Measurements from ENCODE around the gene GRK4.
A peak's percentile ranks its signal among the peaks of the same experiment; 100 is the strongest.
"Not testable (repeated sequence)": the region's sequence is repeated elsewhere in the genome, so short reads cannot be mapped to it uniquely, and the experiment has no call there.

Gene GRK4

DNA sequence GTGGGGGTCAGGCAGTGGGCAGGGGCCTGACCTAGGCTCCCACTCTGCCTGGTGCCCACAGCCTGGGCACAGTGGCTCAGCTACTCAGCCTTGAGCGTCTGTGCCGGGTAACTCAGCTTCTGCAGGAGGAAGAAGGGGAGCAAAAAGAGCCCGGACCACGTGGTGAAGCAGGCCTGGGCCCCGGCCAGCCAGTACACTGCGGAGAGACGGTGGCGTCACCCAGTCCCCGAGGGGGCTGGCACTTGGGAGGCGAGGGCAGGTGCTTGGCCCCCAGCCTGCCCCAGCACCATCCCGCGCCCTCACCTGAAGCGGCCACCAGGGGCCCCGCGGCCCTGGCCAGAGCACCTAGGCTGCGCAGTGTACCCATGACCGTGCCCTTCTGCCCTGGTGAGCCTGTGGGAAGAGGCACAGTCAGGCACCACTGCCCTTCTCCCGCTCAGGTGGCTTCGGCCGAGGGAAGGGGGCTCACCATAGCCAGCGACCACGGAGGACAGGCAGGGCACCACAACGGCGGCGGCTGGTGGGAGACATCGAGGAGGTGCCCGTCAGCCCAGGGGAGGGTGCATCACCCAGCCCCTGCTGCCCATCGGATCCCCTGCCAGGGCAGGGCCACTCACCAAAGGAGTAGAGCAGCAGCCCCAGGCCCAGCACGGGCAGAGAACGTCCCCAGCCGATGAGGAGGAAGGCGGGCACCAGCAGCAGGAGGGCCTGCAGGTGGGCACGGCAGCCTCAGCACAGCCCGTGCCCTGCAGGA is 32.4 kb upstream of the GRK4 start:
- no peak for DNase-seq (ENCODE audit: low spot score)

DNA sequence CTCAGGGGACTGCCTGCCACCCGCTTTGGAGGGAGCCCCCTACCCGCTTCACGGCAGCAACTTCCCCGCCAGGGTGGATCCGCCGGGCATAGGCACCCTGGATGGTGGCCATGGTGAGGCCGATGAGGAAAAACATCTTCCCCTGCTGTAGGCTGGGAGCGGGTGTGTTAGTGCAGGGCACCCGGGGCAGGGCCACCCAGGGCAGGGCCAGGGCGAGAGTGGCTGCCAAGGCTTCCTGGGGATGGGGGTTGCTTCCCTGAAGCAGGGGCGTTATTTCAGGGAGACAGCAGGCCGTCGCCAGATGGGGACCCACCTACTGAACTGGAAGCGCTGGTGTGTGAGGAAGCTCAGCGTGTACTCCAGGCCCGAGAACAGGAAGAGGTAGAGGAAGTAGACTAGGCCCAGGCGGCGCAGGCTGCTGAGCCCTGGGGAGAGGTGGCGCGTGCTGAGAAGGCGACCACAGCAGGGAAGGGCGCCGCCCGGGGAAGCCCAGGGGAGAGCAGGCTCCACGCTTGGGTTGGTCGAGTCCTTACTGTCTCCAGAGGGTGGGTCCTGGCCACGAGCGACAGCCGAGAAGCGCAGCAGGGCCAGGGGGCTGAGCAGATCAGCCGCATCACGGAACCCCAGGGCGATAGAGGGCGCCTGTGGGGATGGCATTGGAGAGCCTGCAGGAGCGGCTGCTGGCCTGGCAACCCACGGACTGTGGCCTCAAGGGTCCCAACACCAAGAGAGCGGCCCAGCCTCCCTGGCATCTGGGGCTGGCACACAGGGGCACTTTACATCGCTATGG is 31.7 kb upstream of the GRK4 start:
- DNase-seq (ENCODE audit: low spot score), result peak; percentile 82

DNA sequence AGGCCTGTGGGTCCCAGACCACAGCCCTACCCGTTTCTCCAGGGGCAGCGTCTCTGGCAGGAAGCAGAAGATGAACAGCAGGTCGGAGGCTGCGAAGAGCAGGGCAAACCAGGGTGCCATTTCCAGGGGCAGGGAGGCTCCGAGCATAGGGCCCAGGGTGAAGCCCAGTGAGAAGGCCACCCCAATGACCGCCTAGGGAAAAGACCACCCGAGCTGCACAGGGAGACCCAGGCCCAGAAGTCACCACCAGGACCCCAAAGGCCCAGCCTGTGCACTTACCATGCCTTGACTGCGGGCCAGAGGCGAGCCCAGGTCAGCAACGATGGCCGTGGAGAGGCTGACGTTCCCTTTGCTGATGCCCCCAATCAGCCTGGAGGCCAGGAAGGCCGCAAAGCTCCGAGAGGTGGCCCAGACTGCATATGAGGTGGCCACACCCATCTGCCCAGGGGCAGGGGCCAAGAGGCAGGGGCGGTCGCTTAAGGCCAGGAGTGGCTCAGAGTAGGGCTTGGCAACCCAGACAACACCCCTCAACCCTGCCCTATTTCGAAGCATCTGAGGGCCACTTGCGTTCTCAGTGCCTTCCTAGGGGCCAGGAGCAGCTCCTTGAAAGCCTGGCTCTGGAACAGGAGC is 30.9 kb upstream of the GRK4 start:
- no peak for DNase-seq (ENCODE audit: low spot score)

DNA sequence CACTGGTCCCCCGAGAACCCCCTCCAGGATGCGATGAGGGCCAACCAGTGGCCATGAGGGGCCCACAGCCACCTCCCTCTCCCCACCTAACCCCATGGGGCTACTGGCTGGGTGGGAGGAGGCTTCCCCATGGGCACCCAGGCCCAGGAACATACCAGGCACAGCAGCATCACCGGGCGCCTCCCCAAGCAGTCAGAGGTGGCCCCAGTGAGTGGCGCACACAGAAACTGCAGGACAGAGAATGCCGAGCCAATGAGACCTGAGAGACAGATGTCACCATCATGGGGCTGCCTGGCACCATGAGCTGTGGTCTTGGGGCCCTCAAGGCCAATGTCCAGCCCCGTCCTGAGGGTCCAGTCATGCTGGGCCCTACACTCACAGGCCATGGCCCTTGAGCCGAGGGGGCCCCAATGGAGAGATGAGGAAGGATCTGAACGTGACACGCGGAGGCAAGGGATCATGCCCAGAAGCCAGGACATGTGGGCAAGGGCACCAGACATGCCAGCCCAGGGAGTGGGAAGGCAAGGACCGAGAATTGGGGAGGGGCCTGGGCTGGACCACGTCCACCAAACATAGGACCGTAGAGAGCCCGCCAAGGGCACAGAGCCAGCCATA is 30.3 kb upstream of the GRK4 start:
- DNase-seq (ENCODE audit: low spot score), result peak; percentile 34

DNA sequence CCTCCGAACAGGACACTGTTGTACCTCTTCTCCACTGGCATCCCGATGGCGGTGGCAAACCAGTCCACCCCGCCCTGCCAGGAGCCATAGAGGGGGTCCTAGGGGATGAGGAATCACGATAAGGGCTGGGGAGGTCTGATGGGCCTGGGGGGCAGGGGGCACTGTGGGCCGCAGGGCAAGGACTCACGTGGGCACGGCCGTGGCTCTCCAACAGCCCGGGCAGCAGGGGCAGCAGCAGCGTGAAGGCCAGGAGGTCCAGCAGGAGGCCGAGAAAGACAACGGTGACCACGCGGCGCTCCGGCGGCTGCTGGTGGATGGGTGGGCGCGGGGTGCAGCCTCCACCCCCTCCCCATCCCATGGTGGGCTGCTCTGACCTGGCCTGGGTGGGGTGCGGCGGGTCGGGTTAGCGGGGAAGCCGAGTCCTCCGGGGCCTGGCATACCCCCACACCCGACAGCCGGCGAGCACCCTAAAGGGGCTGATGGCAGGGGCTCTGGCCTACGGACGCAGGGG is 29.8 kb upstream of the GRK4 start:
- DNase-seq (ENCODE audit: low spot score), result no peak

DNA sequence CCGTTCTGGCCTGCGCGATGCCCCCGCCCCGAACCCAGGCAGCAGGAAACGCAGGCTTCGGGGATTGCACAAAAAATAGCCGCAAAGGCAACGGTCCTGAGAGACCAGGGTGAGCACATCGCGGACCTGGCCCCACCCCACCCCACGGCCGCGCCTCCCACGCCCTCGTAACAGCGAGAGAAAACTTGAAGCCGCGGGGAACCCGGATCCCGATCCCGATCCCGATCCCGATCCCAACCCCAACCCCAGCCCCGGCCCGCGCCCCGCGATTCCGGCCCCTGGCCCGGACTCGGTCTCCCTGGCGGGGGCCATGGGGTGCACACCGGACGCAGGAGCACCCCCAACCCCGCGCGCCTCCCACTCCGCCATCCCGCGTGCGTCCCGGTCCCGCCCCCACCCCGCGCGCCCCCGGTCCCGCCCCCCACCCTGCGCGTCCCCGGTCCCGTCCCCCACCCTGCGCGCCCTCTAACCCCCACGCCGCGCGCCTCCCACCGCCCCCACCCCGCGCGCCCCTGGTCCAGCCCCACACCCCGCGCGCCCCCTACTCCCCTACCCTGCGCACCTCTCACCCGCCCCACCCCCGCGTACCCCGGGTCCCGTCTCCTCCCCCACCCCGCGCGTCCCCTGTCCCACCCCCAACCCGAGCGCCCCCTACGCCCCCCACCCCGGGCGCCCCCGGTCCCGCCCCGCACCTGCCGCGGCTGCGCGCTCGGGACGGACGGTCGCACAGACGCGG is 29.1 kb upstream of the GRK4 start:
- no peak for DNase-seq (ENCODE audit: low spot score)

DNA sequence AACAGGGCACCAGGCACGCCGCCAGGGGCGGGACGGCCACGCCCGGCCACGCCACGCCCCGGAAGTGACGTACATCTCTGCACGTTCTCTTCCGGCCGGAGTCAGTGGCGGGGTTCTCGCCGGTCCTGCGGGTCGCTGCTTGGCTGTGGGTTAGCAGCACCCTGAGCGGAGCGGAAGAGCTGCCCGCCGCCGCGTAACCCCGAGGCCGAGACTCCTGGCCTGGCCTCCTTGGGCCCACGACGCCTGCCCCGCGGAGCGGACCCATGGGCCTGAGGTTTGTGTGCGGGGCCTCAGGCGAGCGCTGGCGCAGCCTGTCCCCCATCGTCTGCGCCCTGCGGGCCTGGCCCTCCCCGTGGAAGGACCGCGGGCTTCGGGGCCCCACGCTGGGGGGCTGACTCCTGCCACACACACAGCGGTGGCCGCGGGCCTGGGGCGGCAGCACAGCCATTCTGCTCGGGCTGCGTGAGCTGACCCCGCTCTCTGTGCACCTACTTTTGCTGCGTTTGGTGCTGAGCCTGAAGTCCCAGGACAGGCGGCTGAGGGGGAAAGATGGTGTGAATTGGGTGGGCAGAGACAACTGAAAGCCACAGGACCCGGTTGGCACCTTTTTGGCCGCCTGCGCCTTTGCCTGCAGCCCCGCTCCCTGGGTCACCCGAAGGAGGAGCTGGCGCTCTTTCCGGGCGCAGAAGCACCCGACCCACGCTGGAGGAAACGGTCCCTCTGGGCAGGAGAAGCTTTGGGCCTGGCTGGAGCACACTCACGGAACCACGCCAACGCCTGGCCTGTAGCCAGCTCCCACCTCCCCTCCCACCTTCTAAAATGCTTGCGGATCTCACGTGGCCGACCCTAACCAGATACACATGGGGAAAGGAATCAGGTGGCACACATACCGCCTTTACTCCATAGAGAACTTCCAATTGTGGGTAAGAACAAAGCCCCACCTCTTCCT is 28.3 kb upstream of the GRK4 start:
- peak; percentile 95 for DNase-seq (ENCODE audit: low spot score)

DNA sequence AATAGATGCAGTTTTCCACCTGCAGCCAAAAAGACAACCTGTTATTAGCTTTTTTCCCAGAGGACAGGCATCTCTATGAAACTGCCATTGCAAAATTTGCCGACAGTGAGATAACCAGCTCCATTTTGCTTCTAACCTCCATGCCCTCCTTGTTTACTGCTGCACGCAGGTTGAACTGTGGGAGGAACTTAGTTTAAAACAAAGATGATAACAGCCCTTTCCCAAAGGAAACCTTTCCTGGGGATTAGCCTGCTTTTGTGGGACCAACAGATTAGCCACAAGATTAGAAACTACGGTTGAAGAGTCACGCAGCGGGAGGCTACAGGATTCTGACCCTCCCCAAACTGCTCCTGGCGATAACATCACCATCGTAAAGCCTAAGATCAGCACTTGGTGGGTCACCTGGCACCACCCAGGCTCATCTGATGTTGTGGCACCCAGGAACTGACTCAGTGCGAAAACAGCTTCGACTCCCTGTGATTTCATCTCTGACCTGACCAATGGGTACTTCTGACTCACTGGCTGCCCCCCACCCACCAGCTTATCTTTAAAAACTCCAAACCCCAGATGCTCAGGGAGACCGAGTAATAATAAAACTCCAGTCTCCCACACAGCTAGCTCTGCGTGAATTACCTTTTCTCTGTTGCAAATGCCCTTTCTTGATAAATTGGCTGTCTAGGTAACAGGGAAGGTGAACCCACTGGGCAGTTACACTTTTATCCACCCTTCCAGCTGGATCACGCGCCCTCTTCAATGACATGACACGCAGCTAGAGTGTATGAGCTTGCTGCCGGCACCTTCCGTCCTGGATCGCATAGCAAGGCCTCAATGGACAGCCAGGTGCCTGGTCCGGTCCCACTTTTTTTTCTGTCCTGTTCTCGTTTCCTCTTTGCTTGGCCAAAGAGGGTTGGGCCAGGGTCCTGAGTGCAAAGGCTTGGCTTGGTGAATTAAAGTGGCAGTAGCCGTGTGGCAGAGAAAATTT is 27.3 kb upstream of the GRK4 start:
- DNase-seq (ENCODE audit: low spot score), result peak; percentile 46

DNA sequence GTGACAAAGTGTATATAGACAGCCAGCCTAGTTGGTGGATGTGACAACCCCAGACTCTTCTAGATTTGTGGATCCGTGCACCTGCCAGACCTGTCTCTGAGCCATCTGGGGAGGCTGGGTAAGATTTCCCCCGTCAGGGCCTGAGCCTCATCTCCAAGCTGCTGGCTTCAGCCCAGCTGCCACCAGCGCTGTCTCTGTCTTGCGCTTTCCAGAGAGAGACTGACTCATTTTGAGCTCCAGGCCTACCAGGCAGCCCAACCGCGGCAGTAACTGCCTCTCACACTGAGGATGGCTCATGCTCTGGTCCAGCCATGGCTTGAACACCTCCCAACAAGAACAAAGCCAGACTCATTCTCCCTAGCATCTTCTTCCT is 26.6 kb upstream of the GRK4 start:
- DNase-seq (ENCODE audit: low spot score), result peak; percentile 64

DNA sequence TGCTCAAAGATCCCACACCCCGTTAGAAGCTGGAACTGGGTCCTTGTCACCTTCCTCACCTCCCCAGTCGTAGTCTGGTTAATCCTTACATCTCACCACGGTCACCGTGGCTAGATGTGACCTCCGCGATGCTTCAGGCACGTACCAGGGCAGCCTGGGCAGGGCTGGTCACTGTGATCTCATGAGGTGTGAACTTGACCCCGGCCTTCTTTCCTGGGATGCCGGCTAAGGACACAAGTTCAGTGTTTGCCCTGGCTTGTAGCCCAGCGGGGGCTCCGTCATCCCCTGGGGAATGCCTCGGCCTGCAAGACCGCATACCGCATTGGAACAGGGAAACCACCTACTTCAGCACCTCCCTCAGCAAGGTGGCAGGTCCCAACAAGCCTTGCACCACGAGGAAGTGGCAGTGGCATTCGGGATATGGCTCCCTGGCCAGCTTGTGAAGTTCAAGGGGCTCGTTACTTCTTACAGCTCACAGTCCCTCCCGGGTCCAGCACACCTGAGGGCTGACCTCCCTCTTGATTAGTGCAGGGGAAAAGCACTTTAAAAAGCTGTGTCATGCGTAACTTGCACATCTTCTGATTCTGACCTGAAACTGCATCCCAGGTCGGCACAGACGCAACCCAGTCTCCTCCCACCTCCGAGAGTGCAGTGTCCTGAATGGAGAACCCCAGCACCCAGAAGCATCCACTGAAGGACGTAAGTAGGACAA is 26.1 kb upstream of the GRK4 start:
- DNase-seq (ENCODE audit: low spot score), result no peak

DNA sequence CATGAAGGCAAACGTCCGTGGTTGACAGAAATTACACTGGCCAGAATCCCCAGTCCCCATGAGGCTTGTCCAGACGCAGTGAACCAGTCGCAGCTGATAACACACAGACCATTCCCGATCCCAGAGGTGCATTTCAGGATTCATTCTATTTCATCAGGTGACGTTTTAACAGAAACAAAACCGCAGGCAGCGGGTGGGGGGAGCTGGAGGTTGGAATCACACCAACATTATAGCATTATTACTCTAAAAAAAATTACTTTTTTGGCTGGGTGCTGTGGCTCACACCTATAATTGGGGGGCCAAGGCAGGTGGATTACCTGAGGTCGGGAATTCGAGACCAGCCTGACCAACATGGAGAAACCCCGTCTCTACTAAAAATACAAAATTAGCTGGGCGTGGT is 25.4 kb upstream of the GRK4 start:
- no peak for DNase-seq (ENCODE audit: low spot score)

DNA sequence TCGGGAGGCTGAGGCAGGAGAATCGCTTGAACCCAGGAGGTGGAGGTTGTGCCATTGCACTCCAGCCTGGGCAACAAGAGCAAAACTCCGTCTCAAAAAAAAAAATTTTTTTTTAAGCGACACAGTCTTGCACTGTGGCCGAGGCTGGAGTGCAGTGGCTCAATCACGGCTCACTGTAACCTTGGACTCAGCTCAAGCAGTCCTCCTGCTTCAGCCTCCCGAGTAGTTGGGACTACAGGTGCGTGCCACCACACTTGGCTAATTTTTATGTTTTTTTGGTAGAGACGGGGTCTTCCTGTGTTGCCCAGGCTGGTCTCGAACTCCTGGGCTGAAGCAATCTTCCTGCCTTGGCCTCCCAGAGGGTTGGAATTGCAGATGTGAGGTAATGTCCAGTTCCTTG is 25.0 kb upstream of the GRK4 start:
- DNase-seq (ENCODE audit: low spot score), result not testable (repeated sequence)

DNA sequence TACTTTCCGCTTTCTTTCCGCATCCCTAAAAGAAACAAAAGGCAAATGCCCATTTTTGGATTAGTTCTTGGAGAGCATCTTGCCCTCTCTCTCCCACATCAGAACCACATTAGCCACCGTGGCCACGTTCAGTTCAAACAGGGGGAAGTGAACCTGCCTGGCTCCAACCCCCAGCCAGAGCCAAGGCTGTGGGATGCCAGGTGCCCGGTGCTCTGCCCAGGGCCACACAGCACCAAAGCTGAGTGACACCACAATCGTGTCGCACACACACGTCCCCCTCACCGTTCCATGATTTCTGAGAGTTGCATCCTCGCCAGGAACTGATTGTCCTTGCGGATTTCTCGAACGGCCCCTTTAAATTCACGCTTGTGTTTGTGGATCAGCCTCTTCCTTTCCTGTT is 24.5 kb upstream of the GRK4 start:
- no peak for DNase-seq (ENCODE audit: low spot score)

DNA sequence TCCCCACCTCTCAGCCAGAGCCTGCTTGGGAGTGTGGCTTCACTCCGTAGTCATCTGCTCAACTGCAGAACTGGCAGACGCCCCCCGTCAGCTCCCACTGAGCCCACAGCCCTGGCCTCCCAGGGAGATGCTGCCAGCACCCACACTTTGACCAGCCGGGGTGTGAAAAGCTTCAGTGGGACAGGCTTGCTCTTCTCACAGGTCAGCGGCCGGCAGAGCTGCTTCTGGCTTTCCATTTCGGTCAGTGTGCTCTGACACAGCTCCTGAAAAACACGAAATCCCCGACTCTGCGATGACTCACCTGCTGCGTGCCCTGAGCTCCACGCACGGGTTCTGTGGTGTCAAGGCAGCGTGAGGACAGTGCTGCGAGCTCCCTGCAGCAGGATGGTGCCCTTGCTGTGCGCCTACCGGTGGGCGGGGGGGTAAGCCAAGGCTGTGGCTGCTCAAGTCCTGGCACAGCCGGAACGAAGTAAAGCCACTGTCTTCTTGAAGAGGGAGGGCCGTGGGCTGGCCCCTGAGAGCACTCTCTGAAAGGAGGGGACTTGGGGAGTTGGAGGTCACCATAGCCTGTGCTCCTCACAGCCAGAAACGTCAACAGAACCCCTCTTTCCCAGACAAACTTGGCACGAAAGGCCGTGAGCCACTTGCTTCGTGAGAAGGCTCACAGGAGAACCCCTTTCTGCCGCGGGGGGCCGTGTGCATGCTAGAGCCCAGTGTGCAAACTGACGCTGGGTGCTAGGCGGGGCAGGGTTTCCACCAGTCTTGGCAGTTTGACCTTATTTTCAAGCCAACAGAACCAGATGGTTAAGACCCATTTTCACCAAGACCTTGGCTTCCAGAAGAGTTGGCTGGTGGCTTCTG is 23.8 kb upstream of the GRK4 start:
- DNase-seq (ENCODE audit: low spot score), result no peak

DNA sequence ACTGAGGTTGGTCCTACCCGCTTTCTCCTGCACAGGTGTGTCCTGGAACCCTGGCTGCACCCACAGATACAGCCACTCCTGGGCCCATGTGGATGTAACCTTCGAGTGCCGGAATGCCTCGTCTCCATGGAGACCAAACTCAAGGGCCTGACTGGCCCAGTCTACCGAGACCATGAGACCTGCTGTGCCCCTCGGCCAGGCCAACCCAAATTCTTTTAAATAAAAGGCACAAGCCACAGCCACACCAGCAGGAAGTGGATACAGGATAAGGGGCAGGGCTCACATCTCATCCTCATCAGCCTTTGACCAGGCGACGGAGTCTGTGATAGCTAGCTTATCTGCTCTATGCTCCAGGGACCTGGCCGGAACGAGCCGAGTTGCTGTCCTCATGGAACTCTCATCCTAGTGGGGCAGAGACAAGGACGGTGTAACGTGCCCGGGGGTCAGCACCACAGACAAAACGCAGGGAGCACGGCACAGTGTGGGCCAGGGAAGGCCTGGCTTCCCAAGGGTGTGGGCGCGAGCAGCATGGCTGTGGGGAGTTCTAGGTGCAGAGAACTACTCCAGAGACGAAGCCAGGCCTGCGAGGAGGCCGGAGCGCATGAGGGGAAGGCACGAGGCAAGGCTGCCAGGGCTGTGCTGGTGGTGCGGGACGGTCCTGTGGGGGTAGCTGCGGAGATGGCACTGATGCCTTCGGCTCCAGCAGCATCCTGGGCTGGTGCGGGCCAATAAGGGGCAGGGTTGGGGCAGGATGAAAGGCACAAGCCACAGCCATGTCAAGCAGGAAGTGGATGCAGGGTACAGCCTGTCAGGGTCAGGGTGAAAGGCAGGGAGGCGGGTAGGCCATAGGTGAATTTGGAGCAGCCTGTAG is 22.9 kb upstream of the GRK4 start:
- DNase-seq (ENCODE audit: low spot score), result no peak

DNA sequence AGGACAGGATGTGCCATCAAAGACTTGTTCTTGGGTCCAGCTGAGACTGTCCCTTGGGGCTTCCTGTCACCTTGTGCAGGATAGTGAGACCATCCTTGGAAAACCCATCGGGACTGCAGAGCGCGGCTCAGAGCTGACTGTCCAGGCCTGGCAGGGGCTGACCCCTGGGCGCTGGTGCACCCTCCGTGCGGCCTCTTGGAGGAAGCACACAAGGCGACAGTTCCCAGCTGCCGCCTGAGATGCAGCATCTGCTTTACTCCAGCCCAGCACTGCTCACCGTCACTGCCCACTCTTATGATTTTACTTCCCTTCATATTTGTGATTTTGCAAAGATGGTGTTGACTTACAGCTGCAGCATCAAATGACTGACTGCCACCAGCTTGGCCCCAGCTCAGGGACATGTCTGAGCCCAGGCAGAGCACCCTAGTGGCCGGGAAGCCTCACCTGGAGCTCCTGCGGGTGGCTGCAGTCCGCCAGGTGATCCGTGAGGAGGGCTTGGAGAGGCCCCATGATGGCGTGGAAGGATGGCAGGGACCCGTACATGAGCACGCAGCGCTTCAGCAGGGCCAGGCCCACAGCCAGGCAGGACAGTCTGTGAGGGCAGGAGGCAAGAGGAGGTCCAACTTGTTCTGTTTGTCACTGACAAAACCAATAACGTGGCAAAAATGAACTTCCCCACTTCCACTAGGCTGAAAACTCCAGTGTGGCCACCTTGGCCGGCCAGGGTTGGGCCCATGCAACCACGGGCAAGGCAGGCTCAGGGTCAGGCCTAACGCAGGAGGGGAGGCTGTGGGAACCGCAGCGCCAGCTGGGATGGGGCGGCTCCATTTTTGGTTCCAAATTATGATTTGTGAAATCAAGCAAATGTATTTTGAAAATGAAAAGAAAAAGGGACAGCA is 22.0 kb upstream of the GRK4 start:
- DNase-seq (ENCODE audit: low spot score), result no peak

All from NAMALWA (cell line).